BLaER1 (cell line): Measurements from ENCODE around the gene PLET1.

ENCODE experiments used
- H3K27ac ChIP-seq: shearing (Covaris generic); formaldehyde crosslinking; 2 replicates; pipeline ENCODE4 v1.8.1; 2022
- H3K27me3 ChIP-seq: shearing (Covaris generic); formaldehyde crosslinking; 2 replicates; pipeline ENCODE4 v1.8.1; 2022
- H3K36me3 ChIP-seq: shearing (Covaris generic); formaldehyde crosslinking; 2 replicates; pipeline ENCODE4 v1.8.1; 2022
- H3K4me1 ChIP-seq: shearing (Covaris generic); formaldehyde crosslinking; 2 replicates; pipeline ENCODE4 v1.8.1; 2022
- H3K4me2 ChIP-seq: shearing (Covaris generic); formaldehyde crosslinking; 2 replicates; pipeline ENCODE4 v1.8.1; 2022
- H3K4me3 ChIP-seq: shearing (Covaris generic); formaldehyde crosslinking; 2 replicates; pipeline ENCODE4 v1.8.1; 2022
- H3K9ac ChIP-seq: shearing (Covaris generic); formaldehyde crosslinking; 2 replicates; pipeline ENCODE4 v1.8.1; 2022
- H3K9me3 ChIP-seq: shearing (Covaris generic); formaldehyde crosslinking; 2 replicates; pipeline ENCODE4 v1.8.1; 2022
- H4K20me1 ChIP-seq: shearing (Covaris generic); formaldehyde crosslinking; 2 replicates; pipeline ENCODE4 v1.8.1; 2022
- Cebpa-rat ChIP-seq: shearing (Covaris generic); IDR thresholded peaks from 2 replicates; pipeline ENCODE4 v1.8.1; 2022

PLET1 gene

GRCh38 chr11:112249871-112250610, 10.6 kb downstream of the PLET1 start:
- H3K36me3 ChIP-seq: no peaks in the 10 kb centered on the region
- no peaks in the 10 kb centered on the region for H4K20me1 ChIP-seq
- H3K4me1 ChIP-seq: no peaks in the 10 kb centered on the region
- no peak overlapping the region for H3K4me3 ChIP-seq
- no peak overlapping the region for H3K4me2 ChIP-seq
- H3K9me3 ChIP-seq: no peaks in the 10 kb centered on the region
- no peak overlapping the region for H3K27ac ChIP-seq
- H3K9ac ChIP-seq: no peak overlapping the region
- no peak for TF ChIP-seq Cebpa-rat
- H3K27me3 ChIP-seq: no peaks in the 10 kb centered on the region

DNA sequence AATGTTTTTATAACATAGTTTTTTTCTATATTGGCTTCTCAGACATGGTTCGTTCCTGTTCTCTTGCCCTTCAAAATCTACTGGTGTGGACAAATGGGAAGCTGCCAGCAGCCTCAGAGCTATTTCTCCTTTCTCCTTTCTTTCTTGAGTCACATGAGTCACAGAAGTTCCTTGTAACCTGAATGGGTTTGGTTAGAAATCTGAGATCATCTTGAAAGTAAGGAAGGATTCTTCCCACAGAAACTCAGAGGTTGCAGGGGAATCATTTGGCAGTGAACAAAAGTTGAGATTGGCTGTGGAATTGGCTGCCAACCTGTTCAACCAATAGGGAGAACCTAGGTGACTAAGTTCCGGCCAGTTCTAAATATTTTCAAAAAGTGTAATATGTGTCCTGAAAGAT, 12.5 kb downstream of the PLET1 start:
- Histone ChIP-seq H3K27me3 (no peaks in the 10 kb centered on the region), H3K9ac (no peak overlapping the region), H3K4me3 (no peak overlapping the region), H3K4me2 (no peak overlapping the region), H3K36me3 (peaks cover 4% of the 10 kb centered on the region; the same call in 1 of the 2 replicates), H3K27ac (no peak overlapping the region), H3K4me1 (no peaks in the 10 kb centered on the region), H3K9me3 (no peaks in the 10 kb centered on the region), H4K20me1 (no peaks in the 10 kb centered on the region)
- no peak for TF ChIP-seq Cebpa-rat

- H3K27ac ChIP-seq: no peak overlapping the region
- no peak overlapping the region for H3K4me3 ChIP-seq
- H3K9ac ChIP-seq: no peak overlapping the region
- H3K4me2 ChIP-seq: no peak overlapping the region
- no peaks in the 10 kb centered on the region for H3K27me3 ChIP-seq
- TF ChIP-seq Cebpa-rat: no peak
- H3K36me3 ChIP-seq: peaks cover 14% of the 10 kb centered on the region
- no peaks in the 10 kb centered on the region for H4K20me1 ChIP-seq
- H3K4me1 ChIP-seq: no peaks in the 10 kb centered on the region
- no peaks in the 10 kb centered on the region for H3K9me3 ChIP-seq
These were observed 13.5 kb downstream of the PLET1 start for GRCh38 chr11:112247201-112247600.

GRCh38 chr11:112241486-112241885, 19.2 kb downstream of the PLET1 start:
- Histone ChIP-seq H3K27me3 (no peaks in the 10 kb centered on the region), H3K27ac (no peak overlapping the region), H4K20me1 (no peaks in the 10 kb centered on the region), H3K4me2 (no peak overlapping the region), H3K9ac (no peak overlapping the region), H3K9me3 (no peaks in the 10 kb centered on the region), H3K4me1 (no peaks in the 10 kb centered on the region), H3K4me3 (no peak overlapping the region), H3K36me3 (peaks cover 71% of the 10 kb centered on the region)
- no peak for TF ChIP-seq Cebpa-rat

- Histone ChIP-seq H3K27ac (no peak overlapping the region), H3K4me1 (no peaks in the 10 kb centered on the region), H3K9me3 (no peaks in the 10 kb centered on the region), H3K27me3 (no peaks in the 10 kb centered on the region), H3K36me3 (peaks cover 91% of the 10 kb centered on the region), H3K4me2 (no peak overlapping the region), H3K4me3 (no peak overlapping the region), H3K9ac (no peak overlapping the region), H4K20me1 (no peaks in the 10 kb centered on the region)
- no peak for TF ChIP-seq Cebpa-rat
These were observed 22.6 kb downstream of the PLET1 start for GRCh38 chr11:112238041-112238440.

DNA sequence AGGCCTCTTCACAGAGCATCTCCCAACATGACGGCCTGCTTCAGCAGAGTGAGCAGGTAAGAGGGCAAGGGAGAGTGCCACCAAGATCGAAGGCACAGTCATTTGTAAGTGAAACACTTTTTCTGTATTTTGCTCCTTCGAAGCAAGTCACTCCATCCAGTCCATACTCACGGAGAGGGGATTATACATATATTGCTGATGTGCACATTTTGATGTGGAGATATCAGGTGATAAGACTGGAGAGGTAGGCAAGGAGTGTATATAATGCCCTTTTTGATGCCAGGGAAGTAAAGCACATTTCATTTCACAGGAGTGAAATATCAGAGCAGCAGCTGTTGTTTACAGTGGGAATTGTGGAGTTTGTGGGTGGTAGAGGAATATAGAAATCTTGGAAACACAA, 23.2 kb downstream of the PLET1 start:
- Histone ChIP-seq H3K4me3 (no peak overlapping the region), H3K4me2 (no peak overlapping the region), H4K20me1 (no peaks in the 10 kb centered on the region), H3K27me3 (no peaks in the 10 kb centered on the region), H3K36me3 (peaks cover 89% of the 10 kb centered on the region), H3K4me1 (no peaks in the 10 kb centered on the region), H3K27ac (no peak overlapping the region), H3K9me3 (no peaks in the 10 kb centered on the region), H3K9ac (no peak overlapping the region)
- TF ChIP-seq Cebpa-rat: no peak

DNA sequence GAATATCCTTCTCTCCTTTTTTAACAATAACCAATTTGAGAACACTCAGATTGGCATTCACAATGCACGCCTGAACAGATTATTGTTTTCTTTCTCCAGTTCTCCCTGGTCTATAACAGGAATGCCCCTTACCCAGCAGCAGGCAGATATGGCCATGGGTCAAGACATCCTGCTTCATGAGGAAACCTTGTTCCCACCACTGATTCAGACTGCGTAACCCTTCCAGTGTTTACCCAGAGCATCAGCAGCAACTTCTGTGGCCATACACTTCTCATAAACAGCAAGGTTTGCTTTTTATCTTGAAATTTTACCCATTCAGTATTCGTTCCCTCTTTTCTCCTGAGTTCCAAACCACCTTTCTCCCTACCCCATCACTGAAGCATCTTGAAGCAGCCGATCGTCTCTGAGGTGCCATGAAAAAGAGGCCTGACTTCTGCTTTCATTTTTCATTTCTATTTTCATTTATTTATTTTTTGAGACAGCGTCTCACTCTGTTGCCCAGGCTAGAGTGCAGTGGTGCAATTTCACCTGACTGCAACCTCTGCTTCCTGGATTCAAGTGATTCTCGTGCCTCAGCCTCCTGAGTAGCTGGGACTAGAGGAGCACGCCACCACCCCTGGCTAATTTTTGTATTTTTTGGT, 24.8 kb downstream of the PLET1 start:
- Histone ChIP-seq H3K9me3 (no peaks in the 10 kb centered on the region), H3K9ac (no peak overlapping the region), H3K4me1 (no peaks in the 10 kb centered on the region), H3K4me2 (no peak overlapping the region), H3K27me3 (no peaks in the 10 kb centered on the region), H3K4me3 (no peak overlapping the region), H3K36me3 (peaks cover 80% of the 10 kb centered on the region), H4K20me1 (no peaks in the 10 kb centered on the region), H3K27ac (no peak overlapping the region)
- no peak for TF ChIP-seq Cebpa-rat

- H3K9me3 ChIP-seq: no peaks in the 10 kb centered on the region
- H3K36me3 ChIP-seq: peaks cover 68% of the 10 kb centered on the region
- H3K9ac ChIP-seq: no peak overlapping the region
- no peak for TF ChIP-seq Cebpa-rat
- peaks cover 14% of the 10 kb centered on the region for H3K4me1 ChIP-seq
- H4K20me1 ChIP-seq: no peaks in the 10 kb centered on the region; the same call in 1 of the 2 replicates
- H3K4me2 ChIP-seq: no peak overlapping the region
- H3K4me3 ChIP-seq: no peak overlapping the region
- no peaks in the 10 kb centered on the region for H3K27me3 ChIP-seq
- no peak overlapping the region for H3K27ac ChIP-seq
These were observed 28.7 kb downstream of the PLET1 start for GRCh38 chr11:112231952-112232351.

DNA sequence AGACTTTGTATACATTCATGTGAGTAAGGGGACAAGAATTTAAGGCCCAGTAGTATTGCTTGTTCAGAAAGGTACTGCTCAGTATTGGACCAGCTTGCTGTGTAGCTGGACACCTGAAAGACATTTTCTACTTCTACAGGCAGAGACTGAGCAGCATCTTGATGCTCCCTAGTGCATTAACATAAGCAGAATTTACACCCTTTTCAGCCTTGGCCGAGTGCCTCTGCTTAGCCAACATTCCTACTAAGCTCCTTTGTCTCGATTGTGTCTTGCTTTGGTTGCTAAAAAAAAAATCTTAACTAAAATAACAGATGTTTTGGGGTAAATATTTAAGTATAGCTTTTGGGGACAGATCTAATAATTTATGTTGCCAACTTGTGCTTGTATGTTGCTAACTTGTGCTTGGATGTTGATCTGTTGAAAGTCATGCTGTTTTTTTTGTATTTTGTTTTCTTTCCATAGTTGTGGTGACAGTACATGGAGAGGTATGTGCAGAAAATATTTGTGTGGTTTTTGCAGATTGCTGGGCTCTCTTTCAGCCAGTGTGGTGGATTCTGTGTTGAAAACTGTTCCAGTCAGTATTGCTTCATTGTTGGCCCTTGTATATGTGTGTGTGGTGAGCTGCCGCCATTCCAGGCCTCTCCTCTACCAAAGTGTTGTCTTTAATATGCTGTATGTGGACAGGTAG, 30.8 kb downstream of the PLET1 start:
- H3K27me3 ChIP-seq: no peaks in the 10 kb centered on the region
- H3K4me3 ChIP-seq: no peak overlapping the region
- no peak overlapping the region for H3K27ac ChIP-seq
- no peaks in the 10 kb centered on the region; the same call in 1 of the 2 replicates for H4K20me1 ChIP-seq
- TF ChIP-seq Cebpa-rat: no peak
- H3K36me3 ChIP-seq: peaks cover 47% of the 10 kb centered on the region
- H3K4me2 ChIP-seq: no peak overlapping the region
- no peak overlapping the region for H3K9ac ChIP-seq
- H3K9me3 ChIP-seq: no peaks in the 10 kb centered on the region
- H3K4me1 ChIP-seq: peaks cover 14% of the 10 kb centered on the region

GRCh38 chr11:112229159-112229558, 31.5 kb downstream of the PLET1 start:
- TF ChIP-seq Cebpa-rat: no peak
- Histone ChIP-seq H3K4me3 (no peak overlapping the region), H4K20me1 (no peaks in the 10 kb centered on the region; the same call in 1 of the 2 replicates), H3K27ac (no peak overlapping the region), H3K27me3 (no peaks in the 10 kb centered on the region), H3K36me3 (peaks cover 43% of the 10 kb centered on the region), H3K9ac (no peak overlapping the region), H3K4me1 (peaks cover 14% of the 10 kb centered on the region), H3K4me2 (no peak overlapping the region), H3K9me3 (no peaks in the 10 kb centered on the region)
